NCI-H526 (cell line): ENCODE measurements around the gene PCID2.

Source experiments
- DNase-seq, 2 experiments: peaks; one replicate each; lab custom pipeline; 2025; lab: John Stamatoyannopoulos, UW

PCID2 gene

GRCh38 chr13:113187263-113187669, 21.2 kb downstream of the PCID2 start:
- no peak for DNase-seq

GRCh38 chr13:113186061-113186900, 22.2 kb downstream of the PCID2 start:
- DNase-seq = no peak

GRCh38 chr13:113184568-113185440, 23.7 kb downstream of the PCID2 start:
- no peak for DNase-seq

- peak in 1 of 2 experiments; percentile 10 for DNase-seq
Observed at GRCh38 chr13:113183450-113184129, 24.9 kb downstream of the PCID2 start.

- DNase-seq = no peak
Observed at GRCh38 chr13:113182046-113182445, 26.4 kb downstream of the PCID2 start.

GRCh38 chr13:113179374-113180230, 28.9 kb downstream of the PCID2 start:
- DNase-seq = no peak

GRCh38 chr13:113178896-113179167, 29.6 kb downstream of the PCID2 start:
- no peak for DNase-seq

GRCh38 chr13:113178070-113178895, 30.2 kb downstream of the PCID2 start:
- peak in 1 of 2 experiments; percentile 22 for DNase-seq

GRCh38 chr13:113176822-113177221, 31.6 kb downstream of the PCID2 start:
- DNase-seq = no peak

- no peak for DNase-seq
Observed at GRCh38 chr13:113176280-113176679, 32.2 kb downstream of the PCID2 start.

- no peak for DNase-seq
Observed at GRCh38 chr13:113172419-113172926, 36.0 kb downstream of the PCID2 start.

- no peak for DNase-seq
Observed at GRCh38 chr13:113171250-113172125, 37.0 kb downstream of the PCID2 start.

GRCh38 chr13:113170511-113170910, 38.0 kb downstream of the PCID2 start:
- peak in 1 of 2 experiments; percentile 29 for DNase-seq

GRCh38 chr13:113169277-113170272, 38.9 kb downstream of the PCID2 start:
- DNase-seq = no peak

- DNase-seq = no peak
Observed at GRCh38 chr13:113168211-113168610, 40.3 kb downstream of the PCID2 start.

GRCh38 chr13:113167575-113167974, 40.9 kb downstream of the PCID2 start:
- DNase-seq = no peak

GRCh38 chr13:113167155-113167554, 41.3 kb downstream of the PCID2 start:
- DNase-seq = no peak

GRCh38 chr13:113166681-113167080, 41.8 kb downstream of the PCID2 start:
- DNase-seq = no peak
